Astrocyte (in vitro differentiated cells and primary cell): ENCODE measurements around the gene WDR45B. TPM values are rescaled to one million over a fixed set of nuclear protein-coding genes. Genes with fewer than 3 reads are reported as not detected.

Experiments
- DNase-seq: peaks from one replicate; pipeline ENCODE4 v3.0.0-alpha.2; 2010; ENCODE audit warnings: low read depth
- FAIRE-seq: peaks from 2 replicates; lab custom pipeline; 2011; peaks lifted over from hg19 to GRCh38; lab: Jason Lieb, UNC
- H2AFZ ChIP-seq: 2 replicates; pipeline ENCODE4 v1.6.0; 2012; ENCODE audit warnings: low read depth, low read length, inconsistent platforms
- H3K27ac ChIP-seq: 2 replicates; pipeline ENCODE4 v1.5.1; 2011; ENCODE audit warnings: low read depth, low read length, inconsistent platforms
- H3K27me3 ChIP-seq: 2 replicates; pipeline ENCODE4 v1.6.0; 2011; ENCODE audit warnings: low read length, inconsistent platforms; ENCODE audit not compliant: insufficient read depth
- H3K36me3 ChIP-seq: 2 replicates; pipeline ENCODE4 v1.5.1; 2011; ENCODE audit warnings: low read length, inconsistent platforms; ENCODE audit not compliant: insufficient read depth
- H3K4me1 ChIP-seq: 2 replicates; pipeline ENCODE4 v1.5.1; 2011; ENCODE audit warnings: low read length, inconsistent platforms; ENCODE audit not compliant: insufficient read depth
- H3K4me2 ChIP-seq: 2 replicates; pipeline ENCODE4 v1.6.0; 2012; ENCODE audit warnings: low read length, inconsistent platforms
- H3K4me3 ChIP-seq: 2 replicates; pipeline ENCODE4 v1.5.1; 2011; ENCODE audit warnings: low read depth, mild to moderate bottlenecking, low read length, inconsistent platforms; ENCODE audit not compliant: insufficient read depth
- H3K79me2 ChIP-seq: 2 replicates; pipeline ENCODE4 v1.6.0; 2012; ENCODE audit warnings: mild to moderate bottlenecking, low read length, inconsistent platforms; ENCODE audit not compliant: insufficient read depth
- H3K9ac ChIP-seq: 2 replicates; pipeline ENCODE4 v1.6.0; 2012; ENCODE audit warnings: mild to moderate bottlenecking, low read length, inconsistent platforms
- H3K9me3 ChIP-seq: 2 replicates; pipeline ENCODE4 v1.5.1; 2012; ENCODE audit warnings: low read depth, mild to moderate bottlenecking, low read length, inconsistent platforms; ENCODE audit not compliant: insufficient read depth
- H4K20me1 ChIP-seq: 2 replicates; pipeline ENCODE4 v1.6.0; 2012; ENCODE audit warnings: low read length, inconsistent platforms; ENCODE audit not compliant: insufficient read depth
- H3K27ac Mint-ChIP-seq: one replicate; pipeline ENCODE4 v1.8.0; 2021; ENCODE audit warnings: mild to moderate bottlenecking, mixed read lengths; ENCODE audit not compliant: unreplicated experiment
- H3K27me3 Mint-ChIP-seq: one replicate; pipeline ENCODE4 v1.8.0; 2021; ENCODE audit warnings: low read depth, mixed read lengths; ENCODE audit not compliant: unreplicated experiment
- H3K36me3 Mint-ChIP-seq: one replicate; pipeline ENCODE4 v1.8.0; 2021; ENCODE audit warnings: low read depth, mixed read lengths; ENCODE audit not compliant: unreplicated experiment
- H3K4me1 Mint-ChIP-seq: one replicate; pipeline ENCODE4 v1.8.0; 2021; ENCODE audit warnings: low read depth, mixed read lengths; ENCODE audit not compliant: unreplicated experiment
- H3K4me3 Mint-ChIP-seq: one replicate; pipeline ENCODE4 v1.8.0; 2021; ENCODE audit warnings: mild to moderate bottlenecking, moderate library complexity, mixed read lengths; ENCODE audit not compliant: unreplicated experiment
- H3K9me3 Mint-ChIP-seq: one replicate; pipeline ENCODE4 v1.8.0; 2021; ENCODE audit warnings: mild to moderate bottlenecking, mixed read lengths; ENCODE audit not compliant: unreplicated experiment
- EZH2 ChIP-seq: IDR thresholded peaks from 2 replicates; pipeline ENCODE4 v1.6.1; 2012; ENCODE audit warnings: mild to moderate bottlenecking, low read length, inconsistent platforms; ENCODE audit not compliant: insufficient read depth
- total RNA-seq: library from RNA; stranded (reverse); gene quantifications from 2 replicates; pipeline ENCODE4 v1.2.1, GENCODE V29; 2021
- TF ChIP-seq, protein P1 (sequence below): IDR thresholded peaks from 2 replicates; pipeline ENCODE4 v1.5.1; 2011; ENCODE audit warnings: low read depth, mild to moderate bottlenecking, inconsistent platforms, low read length, moderate library complexity; ENCODE audit not compliant: insufficient read depth

WDR45B gene
- total RNA-seq, 1 donor from 2014 or later, result 75.4 TPM

DNA sequence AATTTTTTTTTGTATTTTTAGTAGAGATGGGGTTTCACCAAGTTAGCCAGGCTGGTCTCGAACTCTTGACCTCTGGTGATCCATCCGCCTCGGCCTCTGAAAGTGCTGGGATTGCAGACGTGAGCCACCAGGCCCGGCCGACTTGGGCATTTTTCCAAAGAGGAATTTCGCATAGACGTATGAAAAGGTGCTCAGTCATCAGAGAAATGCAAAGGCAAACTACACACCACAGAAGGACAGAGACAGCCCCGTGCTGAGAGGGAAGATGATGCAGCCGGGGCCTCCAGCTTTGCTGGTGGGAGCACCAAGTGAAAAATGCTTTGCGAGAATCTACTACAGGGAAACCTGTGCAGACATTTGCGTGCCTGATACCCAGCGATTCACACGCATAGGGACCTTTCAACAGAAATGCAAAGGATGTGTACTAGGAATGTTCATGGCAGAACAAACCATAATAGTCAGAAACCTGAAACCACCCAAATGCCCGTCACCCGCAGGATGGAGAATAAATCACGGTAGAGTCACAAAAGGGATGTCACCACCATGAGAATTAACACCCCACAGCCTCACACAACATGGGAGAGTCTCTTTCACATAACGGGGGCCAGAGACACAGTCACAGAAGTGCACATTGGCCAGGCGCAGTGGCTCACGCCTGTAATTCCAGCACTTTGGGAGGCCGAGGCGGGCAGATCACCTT lies 45.1 kb upstream of the WDR45B start:
- H3K27me3 ChIP-seq, result peaks cover 2% of the 10 kb centered on the region
- no peak overlapping the region for H3K27ac ChIP-seq
- no peak overlapping the region for H3K4me3 Mint-ChIP-seq
- H2AFZ ChIP-seq, result no peak overlapping the region
- no peak overlapping the region for H3K9ac ChIP-seq
- peaks cover 16% of the 10 kb centered on the region for H3K79me2 ChIP-seq
- no peak overlapping the region for H3K4me3 ChIP-seq
- peaks cover 4% of the 10 kb centered on the region for H3K4me1 Mint-ChIP-seq
- H3K9me3 ChIP-seq, result peaks cover 5% of the 10 kb centered on the region
- TF ChIP-seq, protein P1, sequence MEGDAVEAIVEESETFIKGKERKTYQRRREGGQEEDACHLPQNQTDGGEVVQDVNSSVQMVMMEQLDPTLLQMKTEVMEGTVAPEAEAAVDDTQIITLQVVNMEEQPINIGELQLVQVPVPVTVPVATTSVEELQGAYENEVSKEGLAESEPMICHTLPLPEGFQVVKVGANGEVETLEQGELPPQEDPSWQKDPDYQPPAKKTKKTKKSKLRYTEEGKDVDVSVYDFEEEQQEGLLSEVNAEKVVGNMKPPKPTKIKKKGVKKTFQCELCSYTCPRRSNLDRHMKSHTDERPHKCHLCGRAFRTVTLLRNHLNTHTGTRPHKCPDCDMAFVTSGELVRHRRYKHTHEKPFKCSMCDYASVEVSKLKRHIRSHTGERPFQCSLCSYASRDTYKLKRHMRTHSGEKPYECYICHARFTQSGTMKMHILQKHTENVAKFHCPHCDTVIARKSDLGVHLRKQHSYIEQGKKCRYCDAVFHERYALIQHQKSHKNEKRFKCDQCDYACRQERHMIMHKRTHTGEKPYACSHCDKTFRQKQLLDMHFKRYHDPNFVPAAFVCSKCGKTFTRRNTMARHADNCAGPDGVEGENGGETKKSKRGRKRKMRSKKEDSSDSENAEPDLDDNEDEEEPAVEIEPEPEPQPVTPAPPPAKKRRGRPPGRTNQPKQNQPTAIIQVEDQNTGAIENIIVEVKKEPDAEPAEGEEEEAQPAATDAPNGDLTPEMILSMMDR, result no peak
- TF ChIP-seq EZH2, result no peak
- H3K9me3 Mint-ChIP-seq, result peaks cover 16% of the 10 kb centered on the region
- FAIRE-seq, result no peak
- H3K4me2 ChIP-seq, result no peak overlapping the region
- no peaks in the 10 kb centered on the region for H3K36me3 ChIP-seq
- DNase-seq, result no peak
- H3K4me1 ChIP-seq, result peaks cover 5% of the 10 kb centered on the region
- no peak overlapping the region for H3K27ac Mint-ChIP-seq
- peaks cover 3% of the 10 kb centered on the region for H3K27me3 Mint-ChIP-seq
- peaks cover 19% of the 10 kb centered on the region for H4K20me1 ChIP-seq
- peaks cover 19% of the 10 kb centered on the region for H3K36me3 Mint-ChIP-seq

DNA sequence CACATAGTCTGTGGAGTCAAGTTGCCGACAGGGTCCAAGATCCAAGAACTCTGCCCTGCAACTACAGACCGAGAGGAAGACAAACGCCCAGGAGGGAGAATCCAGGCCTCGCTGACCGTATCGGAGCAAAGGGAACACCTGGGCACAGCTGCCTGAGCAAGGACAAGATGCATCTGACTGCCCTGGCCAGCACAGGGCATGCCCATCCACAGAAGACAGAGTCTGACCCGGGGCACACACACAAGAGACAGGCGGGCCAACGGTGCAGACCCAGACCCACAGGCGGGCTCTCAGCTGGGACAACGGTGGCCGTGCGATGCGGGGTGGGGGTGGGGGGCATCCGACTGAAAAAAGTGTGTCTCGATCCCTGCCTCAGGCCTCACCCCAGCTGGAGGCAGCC lies 44.0 kb upstream of the WDR45B start:
- H3K27ac ChIP-seq, result no peak overlapping the region
- H3K79me2 ChIP-seq, result peaks cover 16% of the 10 kb centered on the region
- peaks cover 14% of the 10 kb centered on the region for H4K20me1 ChIP-seq
- H3K4me2 ChIP-seq, result no peak overlapping the region
- H3K9me3 Mint-ChIP-seq, result peaks cover 16% of the 10 kb centered on the region
- DNase-seq, result no peak
- H2AFZ ChIP-seq, result no peak overlapping the region
- no peak overlapping the region for H3K9ac ChIP-seq
- H3K9me3 ChIP-seq, result peaks cover 5% of the 10 kb centered on the region
- peaks cover 3% of the 10 kb centered on the region for H3K27me3 Mint-ChIP-seq
- no peak for TF ChIP-seq EZH2
- TF ChIP-seq, protein P1, result no peak
- no peaks in the 10 kb centered on the region for H3K36me3 ChIP-seq
- no peak overlapping the region for H3K4me3 ChIP-seq
- peaks cover 19% of the 10 kb centered on the region for H3K36me3 Mint-ChIP-seq
- no peak for FAIRE-seq
- peaks cover 3% of the 10 kb centered on the region for H3K4me1 ChIP-seq
- H3K4me1 Mint-ChIP-seq, result peaks cover 3% of the 10 kb centered on the region
- H3K4me3 Mint-ChIP-seq, result no peak overlapping the region
- H3K27me3 ChIP-seq, result no peaks in the 10 kb centered on the region
- no peak overlapping the region for H3K27ac Mint-ChIP-seq

DNA sequence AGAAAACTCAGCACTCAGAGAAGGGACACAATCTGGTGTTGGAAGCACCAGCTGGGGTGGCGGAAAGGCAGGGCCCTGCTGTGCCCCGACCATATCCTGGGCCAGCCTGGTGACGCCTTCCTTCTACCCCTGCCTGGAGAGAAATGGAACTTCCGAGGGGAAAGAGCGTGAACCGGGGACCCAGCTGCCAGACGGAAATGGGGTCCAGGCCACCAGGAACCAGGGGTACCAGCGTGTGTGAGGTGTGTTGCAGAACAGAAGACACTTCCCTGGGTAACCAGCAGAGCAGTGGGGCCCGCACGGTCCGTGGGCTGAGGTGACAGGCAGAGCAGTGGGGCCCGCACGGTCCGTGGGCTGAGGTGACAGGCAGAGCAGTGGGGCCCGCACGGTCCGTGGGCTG lies 43.5 kb upstream of the WDR45B start:
- FAIRE-seq, result no peak
- H3K9ac ChIP-seq, result no peak overlapping the region
- no peak overlapping the region for H2AFZ ChIP-seq
- Mint-ChIP-seq H3K9me3 (peaks cover 16% of the 10 kb centered on the region), H3K27me3 (peaks cover 3% of the 10 kb centered on the region), H3K27ac (no peak overlapping the region), H3K4me3 (no peak overlapping the region), H3K4me1 (peaks cover 2% of the 10 kb centered on the region), H3K36me3 (peaks cover 20% of the 10 kb centered on the region)
- no peaks in the 10 kb centered on the region for H3K36me3 ChIP-seq
- no peak for TF ChIP-seq EZH2
- TF ChIP-seq, protein P1, result no peak
- no peak for DNase-seq
- no peaks in the 10 kb centered on the region for H3K4me1 ChIP-seq
- peaks cover 10% of the 10 kb centered on the region for H3K79me2 ChIP-seq
- no peak overlapping the region for H3K4me3 ChIP-seq
- H3K27me3 ChIP-seq, result no peaks in the 10 kb centered on the region
- H3K9me3 ChIP-seq, result peaks cover 5% of the 10 kb centered on the region
- peaks cover 9% of the 10 kb centered on the region for H4K20me1 ChIP-seq
- H3K4me2 ChIP-seq, result no peak overlapping the region
- no peak overlapping the region for H3K27ac ChIP-seq
